Mesodermal cell (in vitro differentiated cells): ENCODE data around the gene WDFY4.

Experiments
- H3K27ac ChIP-seq: 2 replicates; pipeline ENCODE4 v1.7.0; 2013; ENCODE audit warnings: mild to moderate bottlenecking, low read depth, low read length, moderate library complexity; ENCODE audit not compliant: severe bottlenecking
- H3K36me3 ChIP-seq: 2 replicates; pipeline ENCODE4 v1.7.1; 2013; ENCODE audit warnings: mild to moderate bottlenecking, low read length, moderate library complexity; ENCODE audit not compliant: control insufficient read depth, insufficient read depth
- H3K4me1 ChIP-seq: one replicate; pipeline ENCODE4 v1.7.1; 2013; ENCODE audit warnings: mild to moderate bottlenecking, low read length; ENCODE audit not compliant: insufficient read depth, control insufficient read depth, poor library complexity, severe bottlenecking
- H3K4me3 ChIP-seq: 2 replicates; pipeline ENCODE4 v1.7.0; 2013; ENCODE audit warnings: low read length, control low read depth, mild to moderate bottlenecking; ENCODE audit not compliant: insufficient read depth, poor library complexity, severe bottlenecking; ENCODE audit errors: extremely low read depth
- H3K9me3 ChIP-seq: 2 replicates; pipeline ENCODE4 v1.7.1; 2013; ENCODE audit warnings: mild to moderate bottlenecking, low read length, moderate library complexity; ENCODE audit not compliant: control insufficient read depth
- WGBS, 2 experiments: methylation state at CpG; one replicate each; pipeline ENCODE4 v1.1.5; 2013; ENCODE audit warnings: missing lambda C conversion rate in 2 of 2; ENCODE audit not compliant: insufficient coverage in 2 of 2; 5-methylcytosine and 5-hydroxymethylcytosine counted together

The WDFY4 gene

DNA sequence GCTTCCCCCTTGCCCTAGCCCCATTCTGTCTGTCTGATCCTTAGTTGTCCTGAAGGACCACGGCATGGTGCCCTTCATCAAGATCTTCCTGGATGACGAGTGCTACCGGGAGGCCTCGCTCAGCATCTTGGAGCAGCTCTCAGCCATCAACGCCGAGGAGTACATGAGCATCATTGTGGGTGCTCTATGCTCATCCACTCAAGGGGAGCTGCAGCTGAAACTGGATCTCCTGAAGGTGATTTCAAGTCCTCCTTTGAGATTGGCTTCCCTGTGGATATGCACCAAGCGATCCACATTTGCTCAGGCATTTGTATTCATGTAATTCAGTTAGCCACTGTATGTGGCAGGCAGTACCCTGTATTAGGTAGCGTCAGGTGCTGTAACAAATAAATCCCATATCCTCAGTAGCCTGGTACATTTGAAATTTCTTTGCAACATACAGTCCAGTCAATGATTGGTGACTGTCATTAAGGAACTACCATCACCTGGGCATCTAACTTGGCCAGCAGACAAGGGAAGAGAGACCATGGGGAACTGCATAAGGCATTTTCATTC, 51.2 kb downstream of the WDFY4 start:
- no peaks in the 10 kb centered on the region for H3K36me3 ChIP-seq
- no peaks in the 10 kb centered on the region for H3K9me3 ChIP-seq
- no peak overlapping the region for H3K4me3 ChIP-seq
- no peak overlapping the region for H3K27ac ChIP-seq
- 92 to 99% methylated on average over 7 to 8 of the region's 8 CpGs for whole genome bisulfite sequencing, 2 experiments
- no peaks in the 10 kb centered on the region for H3K4me1 ChIP-seq

GRCh38 chr10:48736596-48736995, 51.9 kb downstream of the WDFY4 start:
- Histone ChIP-seq H3K4me1 (no peaks in the 10 kb centered on the region), H3K4me3 (no peak overlapping the region), H3K27ac (no peak overlapping the region), H3K9me3 (no peaks in the 10 kb centered on the region), H3K36me3 (no peaks in the 10 kb centered on the region)
- no CpG with 5 or more reads among the region's 1 CpG for WGBS, 2 experiments

GRCh38 chr10:48737886-48738285, 53.2 kb downstream of the WDFY4 start:
- Histone ChIP-seq H3K36me3 (no peaks in the 10 kb centered on the region), H3K9me3 (no peaks in the 10 kb centered on the region), H3K4me3 (no peak overlapping the region), H3K4me1 (no peaks in the 10 kb centered on the region), H3K27ac (no peak overlapping the region)
- 80% methylated on average over 1 of the region's 2 CpGs; no CpG with 5 or more reads in 1 of the 2 experiments for WGBS, 2 experiments

GRCh38 chr10:48739170-48739569, 54.5 kb downstream of the WDFY4 start:
- no peak overlapping the region for H3K27ac ChIP-seq
- H3K36me3 ChIP-seq = no peaks in the 10 kb centered on the region
- WGBS, 2 experiments = 93 to 100% methylated on average over 1 to 4 of the region's 7 CpGs
- H3K4me3 ChIP-seq = no peak overlapping the region
- H3K4me1 ChIP-seq = no peaks in the 10 kb centered on the region
- H3K9me3 ChIP-seq = no peaks in the 10 kb centered on the region

GRCh38 chr10:48740015-48740707, 55.5 kb downstream of the WDFY4 start:
- Histone ChIP-seq H3K9me3 (no peaks in the 10 kb centered on the region), H3K4me1 (no peaks in the 10 kb centered on the region), H3K4me3 (no peak overlapping the region), H3K36me3 (no peaks in the 10 kb centered on the region), H3K27ac (no peak overlapping the region)
- 93 to 97% methylated on average over 2 to 6 of the region's 11 CpGs for WGBS, 2 experiments

GRCh38 chr10:48740988-48741387, 56.3 kb downstream of the WDFY4 start:
- Histone ChIP-seq H3K4me1 (no peaks in the 10 kb centered on the region), H3K36me3 (no peaks in the 10 kb centered on the region), H3K27ac (no peak overlapping the region), H3K9me3 (no peaks in the 10 kb centered on the region), H3K4me3 (no peak overlapping the region)
- 80 to 89% methylated on average over 1 of the region's 2 CpGs for whole genome bisulfite sequencing, 2 experiments

GRCh38 chr10:48742891-48743860, 58.5 kb downstream of the WDFY4 start:
- WGBS, 2 experiments = 92 to 93% methylated on average over 15 to 18 of the region's 18 CpGs
- Histone ChIP-seq H3K4me3 (no peak overlapping the region), H3K9me3 (no peaks in the 10 kb centered on the region), H3K4me1 (no peaks in the 10 kb centered on the region), H3K27ac (no peak overlapping the region), H3K36me3 (no peaks in the 10 kb centered on the region)

- Histone ChIP-seq H3K9me3 (no peaks in the 10 kb centered on the region), H3K27ac (no peak overlapping the region), H3K4me1 (no peaks in the 10 kb centered on the region), H3K36me3 (no peaks in the 10 kb centered on the region), H3K4me3 (no peak overlapping the region)
- 94 to 100% methylated on average over 5 to 6 of the region's 6 CpGs for WGBS, 2 experiments
Observed at GRCh38 chr10:48744587-48744986, 59.9 kb downstream of the WDFY4 start.

- H3K4me1 ChIP-seq = no peaks in the 10 kb centered on the region
- no peaks in the 10 kb centered on the region for H3K36me3 ChIP-seq
- no peak overlapping the region for H3K4me3 ChIP-seq
- H3K27ac ChIP-seq = no peak overlapping the region
- WGBS, 2 experiments = 79 to 92% methylated on average over 25 to 26 of the region's 27 CpGs
- no peaks in the 10 kb centered on the region for H3K9me3 ChIP-seq
Observed at GRCh38 chr10:48745662-48746245, 61.1 kb downstream of the WDFY4 start.

- no peak overlapping the region for H3K27ac ChIP-seq
- no peak overlapping the region for H3K4me3 ChIP-seq
- no peaks in the 10 kb centered on the region for H3K9me3 ChIP-seq
- WGBS, 2 experiments = 82% methylated on average over 2 of the region's 4 CpGs; no CpG with 5 or more reads in 1 of the 2 experiments
- H3K4me1 ChIP-seq = no peaks in the 10 kb centered on the region
- no peaks in the 10 kb centered on the region for H3K36me3 ChIP-seq
Observed at GRCh38 chr10:48748573-48748972, 63.9 kb downstream of the WDFY4 start.
